GM19193 (cell line): ENCODE data around the gene LRP2.

ENCODE experiments used
- POLR2A ChIP-seq: IDR thresholded peaks from 4 replicates; pipeline ENCODE4 v1.6.1; 2011; ENCODE audit not compliant: insufficient read depth, insufficient read length; ENCODE audit errors: extremely low read depth

Gene LRP2

GRCh38 chr2:169089182-169089581 lies 273.2 kb downstream of the LRP2 start:
- TF ChIP-seq POLR2A: no peak

GRCh38 chr2:169087757-169088379 lies 274.5 kb downstream of the LRP2 start:
- no peak for TF ChIP-seq POLR2A

- TF ChIP-seq POLR2A: no peak
Observed at GRCh38 chr2:169086893-169087467, 275.4 kb downstream of the LRP2 start.

- TF ChIP-seq POLR2A: no peak
Observed at GRCh38 chr2:169082995-169083394, 279.3 kb downstream of the LRP2 start.

- no peak for TF ChIP-seq POLR2A
Observed at GRCh38 chr2:169081551-169081950, 280.8 kb downstream of the LRP2 start.

GRCh38 chr2:169080250-169081069 lies 281.9 kb downstream of the LRP2 start:
- no peak for TF ChIP-seq POLR2A

- TF ChIP-seq POLR2A: no peak
Observed at GRCh38 chr2:169077674-169078240, 284.6 kb downstream of the LRP2 start.
